Astrocyte of the cerebellum (primary cell): ENCODE results near the gene MIS18A.

Source experiments
- DNase-seq: peaks from one replicate; pipeline ENCODE4 v3.0.0-alpha.2; 2011; ENCODE audit warnings: low read depth
- H3K4me3 ChIP-seq: 2 replicates; pipeline ENCODE4 v1.5.1; 2011; ENCODE audit warnings: mild to moderate bottlenecking, low read depth, low read length, moderate library complexity
- in situ Hi-C: cut with HindIII; loops from 2 replicates; pipeline ENCODE4 v1.10.0; 2017; ENCODE audit warnings: low sequenced_read_pairs
- TF ChIP-seq, protein P1 (sequence below): IDR thresholded peaks from 2 replicates; pipeline ENCODE4 v1.5.1; 2012; ENCODE audit warnings: low read length, low read depth, moderate library complexity, mild to moderate bottlenecking; ENCODE audit errors: missing control alignments

MIS18A gene

GRCh38 chr21:32307706-32308105 is 28.9 kb upstream of the MIS18A start:
- TF ChIP-seq, protein P1, sequence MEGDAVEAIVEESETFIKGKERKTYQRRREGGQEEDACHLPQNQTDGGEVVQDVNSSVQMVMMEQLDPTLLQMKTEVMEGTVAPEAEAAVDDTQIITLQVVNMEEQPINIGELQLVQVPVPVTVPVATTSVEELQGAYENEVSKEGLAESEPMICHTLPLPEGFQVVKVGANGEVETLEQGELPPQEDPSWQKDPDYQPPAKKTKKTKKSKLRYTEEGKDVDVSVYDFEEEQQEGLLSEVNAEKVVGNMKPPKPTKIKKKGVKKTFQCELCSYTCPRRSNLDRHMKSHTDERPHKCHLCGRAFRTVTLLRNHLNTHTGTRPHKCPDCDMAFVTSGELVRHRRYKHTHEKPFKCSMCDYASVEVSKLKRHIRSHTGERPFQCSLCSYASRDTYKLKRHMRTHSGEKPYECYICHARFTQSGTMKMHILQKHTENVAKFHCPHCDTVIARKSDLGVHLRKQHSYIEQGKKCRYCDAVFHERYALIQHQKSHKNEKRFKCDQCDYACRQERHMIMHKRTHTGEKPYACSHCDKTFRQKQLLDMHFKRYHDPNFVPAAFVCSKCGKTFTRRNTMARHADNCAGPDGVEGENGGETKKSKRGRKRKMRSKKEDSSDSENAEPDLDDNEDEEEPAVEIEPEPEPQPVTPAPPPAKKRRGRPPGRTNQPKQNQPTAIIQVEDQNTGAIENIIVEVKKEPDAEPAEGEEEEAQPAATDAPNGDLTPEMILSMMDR, result no peak
- no peak overlapping the region for H3K4me3 ChIP-seq
- in situ Hi-C loops, result no loop called here
- DNase-seq, result no peak

DNA sequence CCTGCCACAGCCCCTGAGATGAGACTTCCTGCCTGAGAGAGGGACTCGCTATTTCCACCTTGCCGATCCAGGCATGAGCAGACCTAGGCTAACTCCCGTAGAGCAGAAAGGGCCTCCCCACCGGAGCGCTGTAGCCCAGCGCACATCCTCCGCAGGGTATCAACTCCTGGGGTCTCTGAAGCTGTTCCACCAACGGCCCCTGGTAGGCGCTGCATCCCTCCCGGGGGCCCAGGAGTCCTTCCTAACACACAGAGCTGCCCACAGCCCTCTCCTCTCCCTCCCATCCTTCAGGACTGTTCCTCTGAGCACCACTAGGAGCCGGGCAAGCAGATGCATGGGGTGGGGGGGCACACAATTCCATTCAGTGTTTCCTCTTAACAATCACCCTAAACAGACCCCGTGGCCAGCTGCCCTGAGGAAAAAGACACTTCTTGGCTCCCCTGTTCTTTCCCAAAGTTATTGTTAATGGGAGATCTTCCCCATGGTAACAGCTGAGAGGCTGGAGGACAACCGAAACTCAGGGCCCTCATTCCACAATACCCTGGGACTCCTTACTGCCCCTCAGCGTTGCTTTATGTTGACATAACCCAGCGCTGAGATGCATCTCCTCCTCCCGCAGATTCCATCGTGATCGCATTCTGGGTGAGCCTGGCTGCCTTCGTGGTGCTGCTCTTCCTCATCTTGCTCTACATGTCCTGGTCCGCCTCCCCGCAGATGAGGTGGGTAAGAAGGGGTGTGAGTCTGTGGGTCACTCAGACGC is 27.4 kb upstream of the MIS18A start:
- TF ChIP-seq, protein P1, result peak; percentile 44
- no peak for DNase-seq
- in situ Hi-C loops, result no loop called here
- H3K4me3 ChIP-seq, result no peak overlapping the region

GRCh38 chr21:32304998-32305397 is 26.1 kb upstream of the MIS18A start:
- TF ChIP-seq, protein P1, result no peak
- no peak overlapping the region for H3K4me3 ChIP-seq
- in situ Hi-C loops, result no loop called here
- no peak for DNase-seq

- in situ Hi-C loops, result no loop called here
Measured at GRCh38 chr21:32303385-32303784, 24.5 kb upstream of the MIS18A start.

DNA sequence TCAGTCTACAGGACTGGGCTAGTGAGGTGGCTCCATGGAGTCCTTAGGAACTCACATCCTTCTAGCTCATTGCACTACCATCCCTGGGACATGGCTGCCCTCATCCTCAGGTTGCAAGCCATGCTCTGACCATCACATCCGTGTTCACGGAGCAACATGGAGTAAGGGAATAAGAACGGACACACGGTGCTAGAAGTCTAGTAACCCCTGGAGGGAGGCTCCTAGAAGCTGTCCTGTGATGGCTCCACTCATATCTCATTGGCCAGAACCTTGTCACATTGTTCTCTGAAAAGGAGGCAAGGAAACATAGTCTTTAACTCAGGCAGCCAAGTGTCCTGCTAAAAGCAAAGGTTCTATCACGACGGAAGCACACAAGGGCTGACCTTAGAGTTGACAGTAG is 23.7 kb upstream of the MIS18A start:
- DNase-seq, result no peak
- no peak overlapping the region for H3K4me3 ChIP-seq
- in situ Hi-C loops, result no loop called here
- TF ChIP-seq, protein P1, result no peak

More at GRCh38 chr21:32303385-32303784, 24.5 kb upstream of the MIS18A start:
- no peak overlapping the region for H3K4me3 ChIP-seq
- TF ChIP-seq, protein P1, result no peak
- no peak for DNase-seq

- no peak overlapping the region for H3K4me3 ChIP-seq
- TF ChIP-seq, protein P1, result no peak
- in situ Hi-C loops, result no loop called here
- no peak for DNase-seq
Measured at GRCh38 chr21:32301596-32301995, 22.7 kb upstream of the MIS18A start.
